Vagina (tissue), 2 donors: ENCODE data around the gene SLC12A2. TPM values are rescaled to one million over a fixed set of nuclear protein-coding genes. Genes with fewer than 3 reads are reported as not detected.

Experiments used
- DNase-seq, 2 donors: peaks; one replicate each; pipeline ENCODE4 v3.0.0-alpha.2; 2017; ENCODE audit errors: extremely low spot score in 2 of 2
- H3K27ac ChIP-seq: fragments of 200-600 bp; sonication (generic); one replicate; pipeline ENCODE4 v1.5.1; 2019
- H3K27me3 ChIP-seq: fragments of 200-600 bp; sonication (generic); one replicate; pipeline ENCODE4 v1.5.1; 2019
- H3K36me3 ChIP-seq, 2 donors: fragments of 200-600 bp; sonication (generic); one replicate each; pipeline ENCODE4 v1.5.1; 2017 to 2019
- H3K4me1 ChIP-seq: fragments of 200-600 bp; sonication (generic); one replicate; pipeline ENCODE4 v1.5.1; 2019
- H3K4me3 ChIP-seq, 2 donors: fragments of 200-600 bp; sonication (generic); 1 replicate in 1 of 2; 2 replicates in 1 of 2; pipeline ENCODE4 v1.5.1; 2016 to 2019
- H3K9me3 ChIP-seq: fragments of 200-600 bp; sonication (generic); one replicate; pipeline ENCODE4 v1.5.1; 2019
- POLR2A ChIP-seq, 2 donors: fragments of 450-650 bp; IDR thresholded peaks; one replicate each; pipeline ENCODE4 v1.6.1; 2017; ENCODE audit warnings: antibody characterized with exemption in 2 of 2, mild to moderate bottlenecking in 2 of 2, moderate library complexity in 2 of 2
- POLR2AphosphoS5 ChIP-seq, 2 donors: sonication (generic); formaldehyde crosslinking; IDR thresholded peaks; one replicate each; pipeline ENCODE4 v1.9.0; 2017; ENCODE audit warnings: antibody characterized with exemption in 2 of 2, mild to moderate bottlenecking in 2 of 2, low read depth in 1 of 2; ENCODE audit not compliant: insufficient read depth in 1 of 2
- intact Hi-C: fragments of 100-400 bp; cut with DNase I; formaldehyde crosslinking; loops from one replicate; pipeline ENCODE4 v1.15.1; 2023
- total RNA-seq: library from RNA; depleted of rRNA; stranded (reverse); fragments of >200 nt; gene quantifications from one replicate; pipeline ENCODE4 v1.2.3, GENCODE V29; 2016
- TF ChIP-seq, protein P1 (sequence below), 3 experiments: fragments of 450-650 bp in 2 of 3; fragments of 200-600 bp in 1 of 3; sonication (generic) in 1 of 3; IDR thresholded peaks; one replicate each; pipeline ENCODE4 v1.5.1; 2017 to 2019; ENCODE audit warnings: antibody characterized with exemption in 3 of 3, mild to moderate bottlenecking in 2 of 3, moderate library complexity in 2 of 3

The SLC12A2 gene
- total RNA-seq, 1 donor from 2014 or later: 15.7 TPM

DNA sequence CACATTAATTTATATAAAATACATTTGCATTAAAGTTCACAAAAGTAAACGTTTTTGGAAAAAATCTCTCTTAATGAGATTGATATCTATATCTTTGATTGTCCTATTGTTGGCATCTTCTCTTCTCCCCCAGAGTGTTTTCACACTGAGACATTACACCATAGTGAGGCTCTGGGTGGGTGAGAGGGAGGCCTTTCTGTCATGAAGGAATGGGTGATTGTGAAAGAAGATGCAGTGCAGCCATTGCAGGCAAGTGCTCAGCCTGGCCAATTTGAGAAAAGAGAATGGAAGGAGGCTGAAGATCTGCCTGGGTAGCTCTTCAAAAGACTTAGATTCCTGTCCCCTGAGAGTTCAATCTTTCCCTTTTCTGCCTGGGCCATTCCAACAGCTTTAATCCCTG is 140.8 kb downstream of the SLC12A2 start:
- H3K9me3 ChIP-seq: no peaks in the 10 kb centered on the region
- H3K27me3 ChIP-seq: no peaks in the 10 kb centered on the region
- no peak overlapping the region for H3K27ac ChIP-seq
- H3K4me1 ChIP-seq: no peaks in the 10 kb centered on the region
- no peak for TF ChIP-seq POLR2A (IDR thresholded peaks at IDR 0.05)
- TF ChIP-seq POLR2AphosphoS5 (IDR thresholded peaks at IDR 0.05; ENCODE audit: insufficient read depth in 1 of 2, low read depth in 1 of 2): no peak
- TF ChIP-seq, protein P1, sequence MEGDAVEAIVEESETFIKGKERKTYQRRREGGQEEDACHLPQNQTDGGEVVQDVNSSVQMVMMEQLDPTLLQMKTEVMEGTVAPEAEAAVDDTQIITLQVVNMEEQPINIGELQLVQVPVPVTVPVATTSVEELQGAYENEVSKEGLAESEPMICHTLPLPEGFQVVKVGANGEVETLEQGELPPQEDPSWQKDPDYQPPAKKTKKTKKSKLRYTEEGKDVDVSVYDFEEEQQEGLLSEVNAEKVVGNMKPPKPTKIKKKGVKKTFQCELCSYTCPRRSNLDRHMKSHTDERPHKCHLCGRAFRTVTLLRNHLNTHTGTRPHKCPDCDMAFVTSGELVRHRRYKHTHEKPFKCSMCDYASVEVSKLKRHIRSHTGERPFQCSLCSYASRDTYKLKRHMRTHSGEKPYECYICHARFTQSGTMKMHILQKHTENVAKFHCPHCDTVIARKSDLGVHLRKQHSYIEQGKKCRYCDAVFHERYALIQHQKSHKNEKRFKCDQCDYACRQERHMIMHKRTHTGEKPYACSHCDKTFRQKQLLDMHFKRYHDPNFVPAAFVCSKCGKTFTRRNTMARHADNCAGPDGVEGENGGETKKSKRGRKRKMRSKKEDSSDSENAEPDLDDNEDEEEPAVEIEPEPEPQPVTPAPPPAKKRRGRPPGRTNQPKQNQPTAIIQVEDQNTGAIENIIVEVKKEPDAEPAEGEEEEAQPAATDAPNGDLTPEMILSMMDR (IDR thresholded peaks at IDR 0.05): no peak
- no peak overlapping the region for H3K4me3 ChIP-seq
- no peaks in the 10 kb centered on the region for H3K36me3 ChIP-seq
- no peak for DNase-seq
- intact Hi-C loops: no loop called here

DNA sequence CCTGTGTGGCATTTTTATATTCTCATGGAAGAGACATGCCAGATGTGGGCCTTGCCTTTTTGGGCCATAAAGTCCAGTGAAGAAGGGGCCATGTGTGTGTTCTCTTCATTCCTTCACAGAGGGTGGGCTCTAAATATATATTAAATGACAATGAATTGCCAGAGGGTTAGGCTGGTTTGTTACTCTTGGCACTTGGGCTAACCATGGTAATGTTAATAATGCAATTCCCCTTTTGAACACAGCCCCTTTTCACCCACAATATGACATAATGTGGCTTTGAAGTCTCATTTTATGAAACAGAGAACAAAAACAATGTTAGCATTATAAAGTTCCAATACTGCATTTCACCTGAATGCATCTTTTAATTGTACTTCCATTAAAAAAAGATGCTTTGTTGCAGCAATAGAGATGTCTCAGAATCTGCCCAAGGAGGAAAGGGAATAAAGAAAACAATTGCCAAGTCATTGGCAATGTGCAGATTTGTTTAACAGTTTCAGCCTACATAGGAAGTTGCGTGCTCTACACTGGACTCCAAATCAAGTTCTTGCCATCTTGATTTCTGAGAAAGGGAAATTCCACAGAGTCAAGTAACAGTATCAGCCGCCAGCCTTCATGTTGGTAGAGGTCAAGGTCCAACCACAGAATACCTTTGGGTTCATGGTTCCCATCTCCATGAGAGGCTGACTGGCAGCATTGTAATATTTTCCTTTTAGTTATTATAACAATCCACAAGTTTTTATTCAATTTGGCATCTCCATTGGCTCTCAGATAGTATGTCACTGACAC is 141.9 kb downstream of the SLC12A2 start:
- H3K27ac ChIP-seq: no peak overlapping the region
- H3K4me3 ChIP-seq: no peak overlapping the region
- TF ChIP-seq POLR2AphosphoS5 (IDR thresholded peaks at IDR 0.05; ENCODE audit: insufficient read depth in 1 of 2, low read depth in 1 of 2): no peak
- TF ChIP-seq POLR2A (IDR thresholded peaks at IDR 0.05): no peak
- TF ChIP-seq, protein P1 (IDR thresholded peaks at IDR 0.05): no peak
- DNase-seq: no peak
- H3K36me3 ChIP-seq: no peaks in the 10 kb centered on the region
- intact Hi-C loops: no loop called here
- H3K9me3 ChIP-seq: no peaks in the 10 kb centered on the region
- no peaks in the 10 kb centered on the region for H3K4me1 ChIP-seq
- H3K27me3 ChIP-seq: no peaks in the 10 kb centered on the region

DNA sequence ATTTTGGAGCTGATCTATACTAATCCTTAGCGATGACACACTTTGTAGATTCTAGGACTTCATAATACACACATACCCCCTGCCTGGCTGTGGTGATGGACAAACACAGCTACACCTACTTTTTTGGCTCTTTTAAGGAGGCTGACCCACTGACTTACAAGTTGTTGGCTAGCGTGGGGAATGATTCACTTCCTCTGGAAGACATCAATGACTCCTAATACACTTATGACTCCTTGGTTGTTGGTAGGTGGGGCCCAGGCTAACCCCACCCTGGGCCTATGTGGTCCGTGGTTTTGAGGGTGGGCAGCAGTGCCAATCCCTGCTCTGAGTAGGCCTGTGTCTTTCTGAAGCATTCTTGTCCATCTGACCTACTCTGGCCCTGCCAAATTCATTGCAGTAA is 144.4 kb downstream of the SLC12A2 start:
- no peak for TF ChIP-seq POLR2AphosphoS5 (IDR thresholded peaks at IDR 0.05; ENCODE audit: insufficient read depth in 1 of 2, low read depth in 1 of 2)
- Histone ChIP-seq H3K36me3 (no peaks in the 10 kb centered on the region), H3K4me3 (no peak overlapping the region), H3K4me1 (no peaks in the 10 kb centered on the region), H3K27ac (no peak overlapping the region), H3K27me3 (no peaks in the 10 kb centered on the region), H3K9me3 (no peaks in the 10 kb centered on the region)
- intact Hi-C loops: no loop called here
- DNase-seq: no peak

DNA sequence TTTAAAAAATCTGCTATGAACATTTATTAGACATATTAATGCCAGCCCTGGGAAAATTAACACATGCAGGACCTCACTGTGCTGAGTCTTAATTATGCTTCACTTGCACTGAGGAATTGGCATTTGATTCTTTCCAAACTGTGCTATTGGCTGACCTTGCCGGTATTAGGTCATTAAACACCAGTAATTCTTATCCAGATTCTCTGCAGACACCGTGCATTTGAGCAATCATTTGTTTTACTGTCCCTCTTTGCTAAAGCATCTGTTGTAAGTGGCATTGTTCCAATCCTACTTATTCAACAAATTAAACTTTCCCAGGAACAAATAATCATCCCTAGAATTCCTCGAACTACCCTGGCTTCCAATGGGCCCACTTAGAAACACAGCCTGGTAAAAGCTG is 145.0 kb downstream of the SLC12A2 start:
- no peak for DNase-seq
- Histone ChIP-seq H3K4me3 (no peak overlapping the region), H3K36me3 (no peaks in the 10 kb centered on the region), H3K27me3 (no peaks in the 10 kb centered on the region), H3K4me1 (no peaks in the 10 kb centered on the region), H3K27ac (no peak overlapping the region), H3K9me3 (no peaks in the 10 kb centered on the region)
- intact Hi-C loops: no loop called here
- TF ChIP-seq POLR2AphosphoS5 (IDR thresholded peaks at IDR 0.05; ENCODE audit: insufficient read depth in 1 of 2, low read depth in 1 of 2): no peak
- no peak for TF ChIP-seq POLR2A (IDR thresholded peaks at IDR 0.05)
- TF ChIP-seq, protein P1 (IDR thresholded peaks at IDR 0.05): no peak

DNA sequence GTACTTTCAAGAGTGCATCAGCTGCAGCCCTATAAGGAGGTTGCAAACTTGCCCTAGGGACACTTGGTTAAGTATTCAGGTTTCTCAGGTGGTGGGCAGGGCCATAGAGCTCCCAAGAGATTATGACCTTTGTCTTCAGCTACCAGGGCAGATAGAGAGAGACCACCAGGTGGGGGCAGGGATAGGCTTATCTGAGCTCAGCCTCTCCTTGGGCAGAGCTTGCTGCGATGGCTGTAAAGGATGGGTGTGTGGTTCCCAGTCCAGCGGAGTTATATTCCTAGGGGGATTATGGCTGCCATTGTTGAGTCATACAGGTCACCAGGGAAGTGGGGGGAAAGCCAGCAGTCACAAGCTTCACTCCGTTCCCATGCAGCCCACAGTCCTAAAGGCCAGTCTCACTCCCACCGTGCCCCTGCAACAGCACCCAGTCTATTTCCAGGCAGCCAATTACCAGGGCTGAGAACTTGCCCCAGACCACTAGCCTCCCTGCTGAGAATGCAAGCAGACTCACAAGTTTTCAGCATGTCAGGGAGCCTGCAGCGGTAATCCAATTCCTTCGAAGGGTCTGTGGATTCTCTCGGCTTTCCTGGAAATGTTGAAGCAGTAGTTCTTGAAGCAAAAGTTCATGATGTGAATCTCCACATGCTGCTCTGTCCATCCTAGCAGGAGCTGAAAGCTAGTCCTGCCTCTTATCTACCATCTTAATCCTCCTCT is 151.5 kb downstream of the SLC12A2 start:
- intact Hi-C loops: no loop called here
- H3K27me3 ChIP-seq: no peaks in the 10 kb centered on the region
- TF ChIP-seq POLR2AphosphoS5 (IDR thresholded peaks at IDR 0.05; ENCODE audit: insufficient read depth in 1 of 2, low read depth in 1 of 2) (no peak), POLR2A (IDR thresholded peaks at IDR 0.05) (no peak)
- TF ChIP-seq, protein P1 (IDR thresholded peaks at IDR 0.05): no peak
- no peaks in the 10 kb centered on the region for H3K9me3 ChIP-seq
- no peak for DNase-seq
- no peaks in the 10 kb centered on the region for H3K36me3 ChIP-seq
- H3K4me1 ChIP-seq: no peaks in the 10 kb centered on the region
- no peak overlapping the region for H3K4me3 ChIP-seq
- H3K27ac ChIP-seq: no peak overlapping the region
